Right lobe of liver (tissue), 6 donors: ENCODE results near the gene BBX. TPM values are rescaled to one million over a fixed set of nuclear protein-coding genes. Genes with fewer than 3 reads are reported as not detected.
A peak's percentile ranks its signal among the peaks of the same experiment; 100 is the strongest.

ENCODE experiments used
- ATAC-seq, 4 donors: fragments of 200-7000 bp; cut with Tn5 transposase; one replicate each; pipeline ENCODE4 v1.9.1; 2020; ENCODE audit warnings: mild to moderate bottlenecking in 4 of 4, moderate library complexity in 4 of 4
- DNase-seq, 3 donors: peaks; one replicate each; pipeline ENCODE4 v3.0.0-alpha.2; 2020
- H3K27ac ChIP-seq, 3 donors: fragments of 200-600 bp; one replicate each; pipeline ENCODE4 v1.8.0; 2022
- H3K27me3 ChIP-seq, 2 donors: fragments of 200-600 bp; one replicate each; pipeline ENCODE4 v1.8.0; 2022
- H3K36me3 ChIP-seq, 4 donors: fragments of 200-600 bp; sonication (generic) in 1 of 4; one replicate each; pipeline versions ENCODE4 v1.5.1 to v1.8.0; 2017 to 2022; ENCODE audit warnings: control low read depth in 1 of 4
- H3K4me1 ChIP-seq, 4 donors: fragments of 200-600 bp; sonication (generic) in 1 of 4; one replicate each; pipeline versions ENCODE4 v1.5.1 to v1.8.0; 2017 to 2022; ENCODE audit warnings: control low read depth in 1 of 4
- H3K4me3 ChIP-seq, 3 donors: fragments of 200-600 bp; one replicate each; pipeline ENCODE4 v1.8.0; 2022
- H3K9me3 ChIP-seq, 4 donors: fragments of 200-600 bp; sonication (generic) in 1 of 4; one replicate each; pipeline versions ENCODE4 v1.5.1 to v1.8.0; 2017 to 2022; ENCODE audit warnings: control low read depth in 1 of 4
- POLR2A ChIP-seq: fragments of 450-650 bp; IDR thresholded peaks from one replicate; pipeline ENCODE4 v1.6.1; 2017; ENCODE audit warnings: antibody characterized with exemption, mild to moderate bottlenecking
- WGBS: methylation state at CpG from one replicate; pipeline ENCODE4 v1.1.6; 2018; ENCODE audit warnings: low coverage, low lambda C conversion rate; ENCODE audit not compliant: insufficient coverage; ENCODE audit errors: missing lambda C conversion rate; 5-methylcytosine and 5-hydroxymethylcytosine counted together
- intact Hi-C, 2 donors: fragments of 100-400 bp; cut with DNase I; formaldehyde crosslinking; loops; one replicate each; pipeline versions ENCODE4 v1.11.2 to v1.14.1; 2022
- total RNA-seq, 6 experiments: library from RNA; depleted of rRNA in 2 of 6; stranded (reverse); fragments of >200 nt in 2 of 6; fragmentation: NEBNext Ultra II Directional in 3 of 6; extraction: Animal tissue kit (Norgen Biotek cat#: 25700) in 3 of 6; gene quantifications; one replicate each; pipeline versions ENCODE4 v1.1.0 to v1.2.4, GENCODE V29; 2016 to 2023
- TF ChIP-seq, protein P1 (sequence below), 4 donors: fragments of 200-600 bp in 3 of 4; fragments of 450-650 bp in 1 of 4; IDR thresholded peaks; one replicate each; pipeline versions ENCODE4 v1.5.1 to v1.8.0; 2016 to 2022; ENCODE audit warnings: antibody characterized with exemption in 4 of 4, mild to moderate bottlenecking in 2 of 4
- donor health status: DM: no; HTN: yes; CAD: no.
- donor health status: DM: no; HTN: no; CAD: no.
- donor health status: DM: no; HTN: no; CAD: no.
- donor health status: DM: no; HTN: yes; CAD: no.
- donor health status: DM: no; HTN: yes; CAD: no.

BBX gene
- total RNA-seq, 6 experiments from 2014 or later: 15.0 to 22.4 (median 19.1) TPM

DNA sequence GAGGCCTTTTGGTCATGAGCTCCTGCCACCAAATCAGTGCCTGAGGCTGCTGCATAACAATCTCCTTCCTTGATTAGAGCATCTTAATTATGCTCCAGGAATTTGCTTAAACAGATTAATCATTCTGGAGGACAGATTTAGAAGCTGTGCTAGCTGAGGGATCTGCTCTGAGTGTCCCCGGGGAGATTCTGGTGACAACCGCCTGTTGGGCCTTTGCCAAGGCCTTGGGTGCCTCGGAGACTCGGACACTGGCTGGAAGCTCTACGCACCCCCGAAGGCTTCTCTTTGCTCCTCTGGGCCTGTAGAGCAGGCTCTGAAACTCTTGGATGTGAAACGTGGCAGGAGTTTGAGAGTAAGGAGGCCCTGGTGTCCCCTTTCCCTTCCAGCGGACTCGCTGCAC lies 304.0 kb downstream of the BBX start:
- ATAC-seq: no peak
- intact Hi-C loops: no loop called here
- Histone ChIP-seq H3K4me1 (no peaks in the 10 kb centered on the region), H3K4me3 (no peak overlapping the region), H3K27ac (no peak overlapping the region), H3K9me3 (no peaks in the 10 kb centered on the region), H3K36me3 (no peaks in the 10 kb centered on the region), H3K27me3 (no peaks in the 10 kb centered on the region)
- no peak for DNase-seq
- no peak for TF ChIP-seq POLR2A
- TF ChIP-seq, protein P1, sequence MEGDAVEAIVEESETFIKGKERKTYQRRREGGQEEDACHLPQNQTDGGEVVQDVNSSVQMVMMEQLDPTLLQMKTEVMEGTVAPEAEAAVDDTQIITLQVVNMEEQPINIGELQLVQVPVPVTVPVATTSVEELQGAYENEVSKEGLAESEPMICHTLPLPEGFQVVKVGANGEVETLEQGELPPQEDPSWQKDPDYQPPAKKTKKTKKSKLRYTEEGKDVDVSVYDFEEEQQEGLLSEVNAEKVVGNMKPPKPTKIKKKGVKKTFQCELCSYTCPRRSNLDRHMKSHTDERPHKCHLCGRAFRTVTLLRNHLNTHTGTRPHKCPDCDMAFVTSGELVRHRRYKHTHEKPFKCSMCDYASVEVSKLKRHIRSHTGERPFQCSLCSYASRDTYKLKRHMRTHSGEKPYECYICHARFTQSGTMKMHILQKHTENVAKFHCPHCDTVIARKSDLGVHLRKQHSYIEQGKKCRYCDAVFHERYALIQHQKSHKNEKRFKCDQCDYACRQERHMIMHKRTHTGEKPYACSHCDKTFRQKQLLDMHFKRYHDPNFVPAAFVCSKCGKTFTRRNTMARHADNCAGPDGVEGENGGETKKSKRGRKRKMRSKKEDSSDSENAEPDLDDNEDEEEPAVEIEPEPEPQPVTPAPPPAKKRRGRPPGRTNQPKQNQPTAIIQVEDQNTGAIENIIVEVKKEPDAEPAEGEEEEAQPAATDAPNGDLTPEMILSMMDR (IDR thresholded peaks at IDR 0.05): no peak
- WGBS: 86% methylated on average over 3 of the region's 9 CpGs

DNA sequence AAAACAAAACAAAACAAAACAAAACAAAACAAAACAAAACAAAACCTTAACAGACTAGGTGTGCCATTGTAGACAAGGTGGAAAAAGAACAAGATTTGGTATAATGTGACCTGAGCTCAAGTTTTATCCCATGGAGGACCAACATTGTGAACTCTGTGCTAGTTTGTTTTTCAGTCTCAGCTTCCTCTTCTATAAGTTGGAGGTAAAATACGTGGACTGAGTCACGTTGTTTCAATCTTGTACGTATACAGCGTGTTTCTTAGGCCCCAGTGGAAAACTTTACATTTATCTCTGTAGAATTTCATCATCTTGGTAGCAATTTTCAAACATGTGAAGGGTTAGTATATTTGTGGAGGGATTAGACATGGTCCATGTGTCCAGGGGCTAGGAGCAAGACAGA lies 306.4 kb downstream of the BBX start:
- intact Hi-C loops: no loop called here

DNA sequence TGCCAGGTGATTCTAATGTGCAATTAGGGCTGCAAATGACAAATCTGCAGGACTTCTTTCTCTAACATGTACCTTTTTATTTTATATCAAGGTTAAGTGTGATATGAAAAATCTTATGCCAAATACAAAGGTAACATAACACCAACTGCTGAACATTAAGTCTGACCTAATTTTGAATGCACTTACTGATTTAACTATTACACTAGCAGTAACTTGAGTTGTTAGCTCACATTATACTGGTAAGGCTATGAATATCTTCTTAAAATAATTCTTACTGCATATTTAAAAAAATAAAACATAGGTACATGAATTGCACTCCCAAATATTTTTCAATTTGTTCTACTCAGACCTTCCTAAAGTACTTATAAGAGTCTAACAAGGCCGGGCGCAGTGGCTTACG lies 308.8 kb downstream of the BBX start:
- intact Hi-C loops: no loop called here
- 97% methylated on average over 3 of the region's 3 CpGs for WGBS
- ATAC-seq: no peak
- Histone ChIP-seq H3K4me3 (no peak overlapping the region), H3K4me1 (no peaks in the 10 kb centered on the region), H3K9me3 (no peaks in the 10 kb centered on the region), H3K27ac (no peak overlapping the region), H3K36me3 (no peaks in the 10 kb centered on the region), H3K27me3 (no peaks in the 10 kb centered on the region)
- TF ChIP-seq POLR2A: no peak
- TF ChIP-seq, protein P1 (IDR thresholded peaks at IDR 0.05): no peak
- DNase-seq: no peak

More for the DNA sequence above, 306.4 kb downstream of the BBX start:
- H3K27ac ChIP-seq: no peak overlapping the region
- DNase-seq (no peak), ATAC-seq (no peak)
- H3K9me3 ChIP-seq: no peaks in the 10 kb centered on the region
- H3K27me3 ChIP-seq: no peaks in the 10 kb centered on the region
- 80% methylated on average over 4 of the region's 4 CpGs for WGBS
- no peaks in the 10 kb centered on the region for H3K4me1 ChIP-seq
- no peaks in the 10 kb centered on the region for H3K36me3 ChIP-seq
- TF ChIP-seq, protein P1 (IDR thresholded peaks at IDR 0.05): no peak
- TF ChIP-seq POLR2A: no peak
- H3K4me3 ChIP-seq: no peak overlapping the region

DNA sequence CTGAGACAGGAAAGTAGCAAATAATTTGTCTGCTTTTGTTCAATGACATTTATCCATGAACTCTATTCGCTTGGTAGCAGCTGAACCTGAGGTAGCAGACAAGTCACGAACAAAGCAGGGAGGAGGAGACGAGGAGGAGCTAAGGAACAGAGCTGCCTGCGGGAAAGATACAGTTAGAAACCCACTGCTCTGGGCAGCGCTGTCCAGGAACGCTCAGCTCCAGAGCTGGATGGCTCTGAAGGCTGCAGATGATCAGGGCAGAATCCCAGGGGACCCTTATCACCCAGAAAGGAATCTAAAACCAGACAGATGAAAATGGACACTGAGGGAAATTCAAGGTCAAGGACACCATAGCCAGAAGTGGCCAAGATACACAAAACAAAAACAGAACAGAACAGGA lies 310.3 kb downstream of the BBX start:
- DNase-seq (no peak), ATAC-seq (peak in 2 of 4 donors; percentile 31 to 38)
- WGBS: 78% methylated on average over 4 of the region's 6 CpGs
- no peak for TF ChIP-seq POLR2A
- TF ChIP-seq, protein P1 (IDR thresholded peaks at IDR 0.05): no peak
- Histone ChIP-seq H3K9me3 (no peaks in the 10 kb centered on the region), H3K27me3 (no peaks in the 10 kb centered on the region), H3K36me3 (no peaks in the 10 kb centered on the region), H3K4me1 (no peaks in the 10 kb centered on the region), H3K4me3 (no peak overlapping the region), H3K27ac (no peak overlapping the region)
- intact Hi-C loops: no loop called here
